ENCODE measurements around the gene RASSF3. TPM values are rescaled to one million over a fixed set of nuclear protein-coding genes. Genes with fewer than 3 reads are reported as not detected.
A peak's percentile ranks its signal among the peaks of the same experiment; 100 is the strongest.

RASSF3 gene
- total and polyA plus RNA-seq, 12 donors: 21.7 to 75.8 (median 39.5) TPM

DNA sequence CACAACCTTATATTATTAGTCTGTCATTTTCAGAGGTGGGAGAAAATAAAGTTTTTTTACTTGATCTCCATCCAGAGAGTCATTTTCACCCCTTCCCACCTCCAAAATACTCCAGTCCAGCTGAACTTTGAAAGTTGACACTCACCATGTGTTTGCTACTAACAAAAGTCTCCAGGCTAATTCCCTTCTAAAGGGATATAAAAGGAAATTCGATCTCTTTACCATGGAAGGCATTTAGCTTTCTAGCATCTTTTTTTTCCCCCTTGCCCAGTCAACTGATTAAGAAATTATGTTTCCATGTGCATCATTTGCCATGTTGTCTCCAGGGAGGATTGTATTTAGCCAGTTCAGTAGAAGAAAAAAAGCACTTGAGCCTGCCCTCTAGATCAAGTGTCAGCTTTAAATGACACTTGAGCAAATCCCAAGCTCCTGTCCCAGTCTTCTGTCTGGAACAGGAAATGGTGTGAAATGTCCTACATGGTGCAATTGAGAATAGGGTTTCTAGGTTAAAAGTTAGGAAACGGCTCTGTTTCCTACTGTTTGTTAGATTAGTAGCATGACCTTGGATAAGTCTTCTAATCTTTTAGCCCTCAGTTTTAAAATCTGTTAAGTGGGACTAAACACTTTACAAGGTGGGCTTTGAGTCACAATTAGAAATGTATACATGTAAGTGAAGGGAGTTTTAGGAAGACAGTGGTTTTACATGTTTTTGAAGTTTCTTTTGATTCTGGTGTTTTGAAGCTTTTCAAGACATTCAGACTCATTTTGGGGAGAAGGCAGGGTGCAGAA, 81.7 kb downstream of the RASSF3 start:
- Histone ChIP-seq H3K36me3 (replicated peaks in 1 of 2) (peaks cover 0 to 22% of the 10 kb centered on the region in 2 donors), H3K9me3 (replicated peaks in 1 of 3) (no peaks in the 10 kb centered on the region), H3K4me1 (replicated peaks in 1 of 2) (peaks cover 9 to 17% of the 10 kb centered on the region in 2 donors), H3K27ac (peak overlapping the region in 1 of 5 donors; percentile 1), H3K4me3 (no peak overlapping the region), H3K27me3 (no peaks in the 10 kb centered on the region)
- intact Hi-C loops (cut with DNase I): loop anchor here in 1 of 2 donors (10.0 kb wide), 1 partner anchor 87 kb away; no protein-coding TSS in a partner anchor
- TF ChIP-seq POLR2A (IDR thresholded peaks at IDR 0.05): no peak
- TF ChIP-seq, protein P1, sequence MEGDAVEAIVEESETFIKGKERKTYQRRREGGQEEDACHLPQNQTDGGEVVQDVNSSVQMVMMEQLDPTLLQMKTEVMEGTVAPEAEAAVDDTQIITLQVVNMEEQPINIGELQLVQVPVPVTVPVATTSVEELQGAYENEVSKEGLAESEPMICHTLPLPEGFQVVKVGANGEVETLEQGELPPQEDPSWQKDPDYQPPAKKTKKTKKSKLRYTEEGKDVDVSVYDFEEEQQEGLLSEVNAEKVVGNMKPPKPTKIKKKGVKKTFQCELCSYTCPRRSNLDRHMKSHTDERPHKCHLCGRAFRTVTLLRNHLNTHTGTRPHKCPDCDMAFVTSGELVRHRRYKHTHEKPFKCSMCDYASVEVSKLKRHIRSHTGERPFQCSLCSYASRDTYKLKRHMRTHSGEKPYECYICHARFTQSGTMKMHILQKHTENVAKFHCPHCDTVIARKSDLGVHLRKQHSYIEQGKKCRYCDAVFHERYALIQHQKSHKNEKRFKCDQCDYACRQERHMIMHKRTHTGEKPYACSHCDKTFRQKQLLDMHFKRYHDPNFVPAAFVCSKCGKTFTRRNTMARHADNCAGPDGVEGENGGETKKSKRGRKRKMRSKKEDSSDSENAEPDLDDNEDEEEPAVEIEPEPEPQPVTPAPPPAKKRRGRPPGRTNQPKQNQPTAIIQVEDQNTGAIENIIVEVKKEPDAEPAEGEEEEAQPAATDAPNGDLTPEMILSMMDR (IDR thresholded peaks at IDR 0.05): no peak
- no peak for DNase-seq
- 35 to 56% (median 49%) methylated on average over 2 of the region's 2 CpGs for WGBS, 4 donors

DNA sequence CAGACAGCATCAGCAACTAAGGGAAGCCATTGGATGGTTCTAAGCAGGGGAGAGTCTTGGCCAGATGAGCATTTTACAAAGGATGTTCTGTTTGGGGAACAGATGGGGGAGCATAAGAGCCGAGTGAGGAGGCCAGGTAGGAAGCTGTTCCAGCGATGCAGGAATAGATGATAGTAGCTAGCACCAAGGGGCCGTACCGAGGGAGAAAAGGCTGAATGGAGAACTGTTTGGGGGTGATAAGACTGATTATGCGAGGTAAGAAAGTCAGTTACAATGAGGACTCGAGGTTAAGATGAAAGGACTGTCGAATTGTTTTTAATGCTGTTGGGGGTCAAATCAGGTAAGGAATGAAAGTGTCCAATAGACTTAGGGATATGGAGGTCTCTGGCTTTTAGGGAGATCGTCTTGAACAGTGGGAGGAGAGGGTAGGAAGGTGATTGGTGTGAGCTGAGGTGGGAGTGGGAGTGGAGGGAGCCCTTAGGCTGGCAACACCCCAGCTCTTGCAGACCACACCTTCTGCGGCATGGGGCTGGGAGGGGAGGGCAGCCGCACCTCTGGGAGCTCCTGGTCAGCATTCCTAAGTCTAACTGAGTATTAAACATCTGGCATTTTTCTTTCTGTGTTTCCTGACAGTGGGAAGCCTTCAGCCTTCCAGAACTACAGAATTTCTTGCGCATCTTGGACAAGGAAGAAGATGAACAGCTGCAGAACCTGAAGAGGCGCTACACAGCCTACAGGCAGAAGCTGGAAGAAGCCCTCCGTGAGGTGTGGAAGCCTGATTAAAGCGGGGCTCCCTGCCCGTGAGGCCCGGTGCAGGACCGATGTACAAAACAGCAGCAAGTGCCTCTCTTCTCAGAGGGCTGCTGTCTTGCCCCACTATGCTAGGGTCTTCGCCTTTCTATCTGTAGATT, 84.1 kb downstream of the RASSF3 start:
- Histone ChIP-seq H3K4me3 (no peak overlapping the region), H3K9me3 (replicated peaks in 1 of 3) (no peaks in the 10 kb centered on the region), H3K4me1 (replicated peaks in 1 of 2) (peaks cover 0 to 9% of the 10 kb centered on the region in 2 donors), H3K27ac (no peak overlapping the region), H3K27me3 (no peaks in the 10 kb centered on the region), H3K36me3 (replicated peaks in 1 of 2) (peaks cover 0 to 22% of the 10 kb centered on the region in 2 donors)
- WGBS, 4 donors: 82 to 86% (median 84%) methylated on average over 18 of the region's 18 CpGs
- no peak for DNase-seq
- TF ChIP-seq POLR2A (IDR thresholded peaks at IDR 0.05): no peak
- intact Hi-C loops (cut with DNase I): loop anchor here (5.0 to 10.0 kb wide), 3 partner anchors 90 to 147 kb away; no protein-coding TSS in a partner anchor

DNA sequence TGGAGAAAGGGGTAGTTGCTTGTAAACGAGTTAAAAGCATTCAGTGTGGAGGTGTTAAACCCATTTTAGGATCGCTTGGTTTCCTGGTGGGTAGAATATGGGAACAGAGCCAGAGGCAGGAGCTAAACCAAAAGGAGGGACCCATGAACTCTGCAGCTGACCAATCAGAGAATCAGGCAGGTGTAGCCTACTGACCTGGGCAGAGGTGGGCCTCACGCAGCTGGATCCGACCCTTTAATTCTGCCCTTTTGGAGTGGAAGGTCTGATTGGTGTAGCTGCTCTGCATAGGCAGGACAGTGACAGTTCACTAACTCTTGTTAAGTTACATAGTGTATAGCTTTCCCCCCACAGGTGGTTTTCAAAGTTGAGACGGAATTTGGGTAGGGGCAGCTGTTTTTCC, 85.3 kb downstream of the RASSF3 start:
- Histone ChIP-seq H3K4me3 (no peak overlapping the region), H3K4me1 (replicated peaks in 1 of 2) (peaks cover 0 to 9% of the 10 kb centered on the region in 2 donors), H3K27ac (peak overlapping the region in 1 of 5 donors; percentile 21), H3K9me3 (replicated peaks in 1 of 3) (no peaks in the 10 kb centered on the region), H3K36me3 (replicated peaks in 1 of 2) (peaks cover 0 to 22% of the 10 kb centered on the region in 2 donors), H3K27me3 (no peaks in the 10 kb centered on the region)
- TF ChIP-seq POLR2A (IDR thresholded peaks at IDR 0.05): no peak
- TF ChIP-seq, protein P1 (IDR thresholded peaks at IDR 0.05): no peak
- DNase-seq: no peak
- WGBS, 4 donors: 79 to 93% (median 82%) methylated on average over 5 of the region's 5 CpGs
- intact Hi-C loops (cut with DNase I): loop anchor here (5.0 to 10.0 kb wide), 3 partner anchors 91 to 148 kb away; no protein-coding TSS in a partner anchor

DNA sequence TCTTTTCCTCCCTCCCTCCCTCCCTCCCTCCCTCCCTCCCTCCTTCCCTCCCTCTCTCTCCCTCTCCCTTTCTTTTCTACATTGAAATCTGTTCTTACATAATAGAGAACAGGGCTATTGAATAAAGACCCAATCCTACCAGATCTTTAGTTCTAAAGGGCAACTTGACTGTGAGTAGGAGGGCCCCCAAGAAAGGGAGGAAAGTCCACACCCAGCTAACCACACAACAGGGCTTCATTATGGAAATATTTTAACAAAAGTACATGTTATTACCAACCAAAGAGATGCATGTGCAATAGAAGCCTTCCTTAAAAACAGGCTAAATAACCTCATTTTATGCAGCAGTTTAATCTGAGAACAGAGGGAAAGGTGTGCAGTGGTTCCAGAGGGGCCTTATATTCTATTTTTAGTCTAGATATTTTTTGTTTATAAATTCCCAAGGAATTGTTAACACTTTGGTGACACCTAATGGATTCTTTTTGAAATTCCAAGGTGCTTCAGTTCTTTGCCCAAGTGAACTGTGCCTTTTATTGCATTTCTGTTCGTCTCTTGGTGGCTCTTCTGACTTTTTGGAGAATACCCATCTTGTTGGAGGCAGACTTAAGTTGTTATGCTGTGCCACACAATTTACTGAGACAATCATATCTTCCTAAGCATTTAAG, 85.9 kb downstream of the RASSF3 start:
- DNase-seq: no peak
- TF ChIP-seq, protein P1 (IDR thresholded peaks at IDR 0.05): peak in 5 of 6 experiments; percentile 14 to 65 (median 50)
- no peak for TF ChIP-seq POLR2A (IDR thresholded peaks at IDR 0.05)
- Histone ChIP-seq H3K4me1 (replicated peaks in 1 of 2) (peaks cover 0 to 9% of the 10 kb centered on the region in 2 donors), H3K27ac (no peak overlapping the region), H3K4me3 (no peak overlapping the region), H3K27me3 (no peaks in the 10 kb centered on the region), H3K9me3 (replicated peaks in 1 of 3) (no peaks in the 10 kb centered on the region), H3K36me3 (replicated peaks in 1 of 2) (peaks cover 0 to 22% of the 10 kb centered on the region in 2 donors)
- intact Hi-C loops (cut with DNase I): loop anchor here (5.0 to 10.0 kb wide), 3 partner anchors 91 to 149 kb away; no protein-coding TSS in a partner anchor
- 17 to 32% (median 30%) methylated on average over 1 of the region's 1 CpG for WGBS, 4 donors

All from adrenal gland (tissue), 12 donors.